KG1 (cell line): Measurements from ENCODE around the gene INPP4A.

ENCODE experiments used
- DNase-seq: peaks from one replicate; lab custom pipeline; 2025; lab: John Stamatoyannopoulos, UW

INPP4A gene

GRCh38 chr2:98564541-98565132 is 120.0 kb downstream of the INPP4A start:
- DNase-seq: no peak

GRCh38 chr2:98565286-98565860 is 120.7 kb downstream of the INPP4A start:
- DNase-seq: no peak

- DNase-seq: no peak
These were observed 121.3 kb downstream of the INPP4A start for GRCh38 chr2:98565941-98566340.

- DNase-seq: no peak
These were observed 123.7 kb downstream of the INPP4A start for GRCh38 chr2:98568161-98568956.

- no peak for DNase-seq
These were observed 124.6 kb downstream of the INPP4A start for GRCh38 chr2:98569197-98569793.

- no peak for DNase-seq
These were observed 125.3 kb downstream of the INPP4A start for GRCh38 chr2:98569915-98570314.

- DNase-seq: no peak
These were observed 125.7 kb downstream of the INPP4A start for GRCh38 chr2:98570356-98570755.

- DNase-seq: no peak
These were observed 126.6 kb downstream of the INPP4A start for GRCh38 chr2:98571121-98571701.

GRCh38 chr2:98571796-98572195 is 127.1 kb downstream of the INPP4A start:
- no peak for DNase-seq

GRCh38 chr2:98572211-98572610 is 127.6 kb downstream of the INPP4A start:
- no peak for DNase-seq

- no peak for DNase-seq
These were observed 128.0 kb downstream of the INPP4A start for GRCh38 chr2:98572676-98573075.

- no peak for DNase-seq
These were observed 128.8 kb downstream of the INPP4A start for GRCh38 chr2:98573426-98573825.

- no peak for DNase-seq
These were observed 132.1 kb downstream of the INPP4A start for GRCh38 chr2:98576666-98577312.

GRCh38 chr2:98577313-98577712 is 132.7 kb downstream of the INPP4A start:
- no peak for DNase-seq

- DNase-seq: no peak
These were observed 133.6 kb downstream of the INPP4A start for GRCh38 chr2:98578231-98578630.

- DNase-seq: no peak
These were observed 135.3 kb downstream of the INPP4A start for GRCh38 chr2:98579926-98580325.

GRCh38 chr2:98580656-98581284 is 136.1 kb downstream of the INPP4A start:
- no peak for DNase-seq

GRCh38 chr2:98582523-98582922 is 137.9 kb downstream of the INPP4A start:
- DNase-seq: no peak

- DNase-seq: no peak
These were observed 138.6 kb downstream of the INPP4A start for GRCh38 chr2:98583276-98583675.

GRCh38 chr2:98583816-98584618 is 139.4 kb downstream of the INPP4A start:
- DNase-seq: no peak

- DNase-seq: no peak
These were observed 140.7 kb downstream of the INPP4A start for GRCh38 chr2:98585386-98585785.
